HG03460 (cell line): ENCODE measurements around the gene RTN4RL2.

Experiments
- ATAC-seq: cut with Tn5 transposase; IDR thresholded peaks from one replicate; pipeline ENCODE4 v1.9.1; 2021; ENCODE audit not compliant: unreplicated experiment

Gene RTN4RL2

GRCh38 chr11:57460022-57460757, at the start of gene RTN4RL2:
RTN4RL2 (plus strand) TSS chr11:57460528; CDS start chr11:57460866, 338 bp downstream.
- ATAC-seq: no peak

- no peak for ATAC-seq
Observed at GRCh38 chr11:57413681-57414080, 46.6 kb upstream of the RTN4RL2 start.

- ATAC-seq: no peak
Observed at GRCh38 chr11:57414612-57415212, 45.6 kb upstream of the RTN4RL2 start.

GRCh38 chr11:57416436-57416835, 43.9 kb upstream of the RTN4RL2 start:
- ATAC-seq: no peak

- no peak for ATAC-seq
Observed at GRCh38 chr11:57417056-57417455, 43.3 kb upstream of the RTN4RL2 start.

- ATAC-seq: no peak
Observed at GRCh38 chr11:57418131-57418530, 42.2 kb upstream of the RTN4RL2 start.

- ATAC-seq: no peak
Observed at GRCh38 chr11:57419146-57419545, 41.2 kb upstream of the RTN4RL2 start.

- ATAC-seq: no peak
Observed at GRCh38 chr11:57421066-57421465, 39.3 kb upstream of the RTN4RL2 start.

GRCh38 chr11:57421805-57422204, 38.5 kb upstream of the RTN4RL2 start:
- no peak for ATAC-seq

GRCh38 chr11:57422669-57423068, 37.7 kb upstream of the RTN4RL2 start:
- no peak for ATAC-seq

- no peak for ATAC-seq
Observed at GRCh38 chr11:57424137-57424791, 36.1 kb upstream of the RTN4RL2 start.

GRCh38 chr11:57424792-57425564, 35.4 kb upstream of the RTN4RL2 start:
- peak; percentile 89 for ATAC-seq

GRCh38 chr11:57425565-57426438, 34.5 kb upstream of the RTN4RL2 start:
- ATAC-seq: no peak

- ATAC-seq: peak; percentile 0
Observed at GRCh38 chr11:57426439-57426928, 33.8 kb upstream of the RTN4RL2 start.

GRCh38 chr11:57426929-57427726, 33.2 kb upstream of the RTN4RL2 start, which contains the start of gene SLC43A3:
SLC43A3 (minus strand) TSS chr11:57427121; CDS start chr11:57426172, 949 bp downstream.
- ATAC-seq: peak; percentile 60

- no peak for ATAC-seq
Observed at GRCh38 chr11:57427727-57428082, 32.6 kb upstream of the RTN4RL2 start.

- ATAC-seq: no peak
Observed at GRCh38 chr11:57428643-57429042, 31.7 kb upstream of the RTN4RL2 start.

GRCh38 chr11:57429946-57430345, 30.4 kb upstream of the RTN4RL2 start:
- ATAC-seq: no peak

- no peak for ATAC-seq
Observed at GRCh38 chr11:57430952-57431351, 29.4 kb upstream of the RTN4RL2 start.
